OCI-LY1 (cell line): Measurements from ENCODE around the gene NAV1.

ENCODE experiments used
- EZH2 ChIP-seq: fragments of 200-600 bp; sonication (generic), shearing (Covaris generic); IDR thresholded peaks from 2 replicates; pipeline ENCODE4 v1.8.0; 2017; ENCODE audit warnings: borderline replicate concordance, mixed run types, mild to moderate bottlenecking, antibody characterized with exemption, low read length, moderate library complexity, mixed read lengths
- TF ChIP-seq, protein P1 (sequence below): fragments of 200-600 bp; sonication (generic), shearing (Covaris generic); IDR thresholded peaks from 2 replicates; pipeline ENCODE4 v1.5.1; 2017; ENCODE audit warnings: mild to moderate bottlenecking, antibody characterized with exemption, low read length, moderate library complexity, mixed read lengths

DNA sequence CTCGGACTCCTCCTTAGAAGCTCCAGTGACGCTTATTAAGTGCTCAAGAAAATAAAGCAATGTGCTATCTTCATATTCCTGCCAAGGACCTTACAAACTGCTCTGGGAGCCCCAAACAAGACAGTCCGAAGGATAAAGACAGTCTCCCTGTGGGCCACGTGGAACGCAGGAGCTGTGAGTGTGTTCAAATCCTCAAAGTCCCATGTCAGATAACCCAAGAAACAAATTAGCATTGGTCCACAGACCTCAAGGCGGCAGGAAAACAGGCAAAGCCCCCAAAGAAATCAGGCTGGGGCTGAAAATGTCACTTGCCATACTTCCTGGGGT, 3.0 kb upstream of the NAV1 start:
- TF ChIP-seq, protein P1, sequence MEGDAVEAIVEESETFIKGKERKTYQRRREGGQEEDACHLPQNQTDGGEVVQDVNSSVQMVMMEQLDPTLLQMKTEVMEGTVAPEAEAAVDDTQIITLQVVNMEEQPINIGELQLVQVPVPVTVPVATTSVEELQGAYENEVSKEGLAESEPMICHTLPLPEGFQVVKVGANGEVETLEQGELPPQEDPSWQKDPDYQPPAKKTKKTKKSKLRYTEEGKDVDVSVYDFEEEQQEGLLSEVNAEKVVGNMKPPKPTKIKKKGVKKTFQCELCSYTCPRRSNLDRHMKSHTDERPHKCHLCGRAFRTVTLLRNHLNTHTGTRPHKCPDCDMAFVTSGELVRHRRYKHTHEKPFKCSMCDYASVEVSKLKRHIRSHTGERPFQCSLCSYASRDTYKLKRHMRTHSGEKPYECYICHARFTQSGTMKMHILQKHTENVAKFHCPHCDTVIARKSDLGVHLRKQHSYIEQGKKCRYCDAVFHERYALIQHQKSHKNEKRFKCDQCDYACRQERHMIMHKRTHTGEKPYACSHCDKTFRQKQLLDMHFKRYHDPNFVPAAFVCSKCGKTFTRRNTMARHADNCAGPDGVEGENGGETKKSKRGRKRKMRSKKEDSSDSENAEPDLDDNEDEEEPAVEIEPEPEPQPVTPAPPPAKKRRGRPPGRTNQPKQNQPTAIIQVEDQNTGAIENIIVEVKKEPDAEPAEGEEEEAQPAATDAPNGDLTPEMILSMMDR = no peak
- no peak for TF ChIP-seq EZH2
